ENCODE results near the gene MYO6. TPM values are rescaled to one million over a fixed set of nuclear protein-coding genes. Genes with fewer than 3 reads are reported as not detected.

Gene MYO6
- total and polyA plus RNA-seq, 2 of the 8 experiments (the other 6 are each of a cell fraction or from before 2014, with no cell fraction given) = 8.3 to 21.9 TPM

- ChIA-PET POLR2A (ENCODE audit: partially characterized antibody) (no interaction called here), CTCF (ENCODE audit: partially characterized antibody) (interaction anchor here (1.5 kb wide), 1 partner anchor 44 kb away, joined by 4 read pairs; no protein-coding TSS in a partner anchor)
- Histone ChIP-seq H3K23me2 (ENCODE audit: low read depth, low read length) (no peaks in the 10 kb centered on the region), H2BK5ac (ENCODE audit: low read depth, low read length) (no peak overlapping the region), H3K56ac (replicated peaks; ENCODE audit: insufficient read length, low read depth, low read length) (no peak overlapping the region), H3K4me2 (ENCODE audit: insufficient read depth in 1 of 2, low read depth in 2 of 2, low read length in 2 of 2) (no peak overlapping the region), H2AK5ac (ENCODE audit: low read depth, low read length) (no peak overlapping the region), H3K79me1 (ENCODE audit: low read depth, low read length) (no peaks in the 10 kb centered on the region), H3K14ac (ENCODE audit: insufficient read length) (no peak overlapping the region), H3K36me3 (ENCODE audit: control insufficient read depth in 2 of 4, insufficient read depth in 4 of 4, low read length in 3 of 4) (no peaks in the 10 kb centered on the region), H2AFZ (ENCODE audit: low read length) (no peak overlapping the region), H2BK20ac (ENCODE audit: low read length) (no peak overlapping the region), H3K9me3 (ENCODE audit: insufficient read depth in 2 of 2, low read depth in 1 of 2, low read length in 1 of 2) (no peaks in the 10 kb centered on the region), H2BK120ac (replicated peaks; ENCODE audit: low read depth, low read length) (no peak overlapping the region), H3K4ac (replicated peaks; ENCODE audit: insufficient read length, low read depth, low read length) (no peak overlapping the region), H3K4me1 (replicated peaks in 1 of 4; ENCODE audit: control insufficient read depth in 3 of 4, insufficient read depth in 4 of 4, low read length in 3 of 4) (no peaks in the 10 kb centered on the region), H4K8ac (ENCODE audit: extremely low read depth, insufficient read depth, low read length) (no peak overlapping the region), H3K79me2 (ENCODE audit: control insufficient read depth in 1 of 2, insufficient read depth in 2 of 2, low read length in 2 of 2) (no peaks in the 10 kb centered on the region), H4K91ac (replicated peaks; ENCODE audit: insufficient read length, low read length) (no peak overlapping the region), H3K27me3 (replicated peaks in 1 of 4; ENCODE audit: control insufficient read depth in 3 of 4, extremely low read depth in 1 of 4, insufficient read depth in 3 of 4, low read length in 3 of 4) (no peaks in the 10 kb centered on the region), H2BK15ac (ENCODE audit: low read length) (no peak overlapping the region), H3K18ac (ENCODE audit: extremely low read depth, low read length) (no peak overlapping the region), H3K27ac (ENCODE audit: low read depth, low read length) (no peak overlapping the region), H3K9ac (replicated peaks in 1 of 4; ENCODE audit: extremely low read depth in 1 of 4, low read depth in 3 of 4, low read length in 3 of 4) (no peak overlapping the region), H4K20me1 (replicated peaks in 1 of 2; ENCODE audit: control insufficient read depth in 1 of 2, insufficient read depth in 2 of 2, low read length in 2 of 2) (no peaks in the 10 kb centered on the region), H2BK12ac (ENCODE audit: low read depth, low read length) (no peak overlapping the region), H3K4me3 (ENCODE audit: extremely low read depth in 1 of 4, insufficient read depth in 2 of 4, low read depth in 3 of 4, low read length in 4 of 4) (no peak overlapping the region), H4K5ac (ENCODE audit: insufficient read length, low read depth, low read length) (no peak overlapping the region), H3K23ac (ENCODE audit: insufficient read length) (no peak overlapping the region)
- 81 to 93% methylated on average over 2 to 9 of the region's 9 CpGs for WGBS, 2 experiments (ENCODE audit: extremely low coverage in 1 of 2, insufficient coverage in 1 of 2, insufficient read length in 1 of 2, insufficient replicate concordance in 2 of 2, low coverage in 1 of 2, low lambda C conversion rate in 2 of 2, missing lambda C conversion rate in 1 of 2)
- TF ChIP-seq EZH2 (IDR thresholded peaks at IDR 0.05; ENCODE audit: low read depth, low read length, severe bottlenecking) (no peak), SIX5 (IDR thresholded peaks at IDR 0.05; ENCODE audit: low read depth, low read length) (no peak), NANOG (IDR thresholded peaks at IDR 0.05; ENCODE audit: insufficient read depth, low read depth, low read length, poor library complexity, severe bottlenecking) (no peak), EP300 (IDR thresholded peaks at IDR 0.05; ENCODE audit: borderline replicate concordance in 1 of 2, low read depth in 2 of 2, low read length in 2 of 2) (no peak), CREB1 (IDR thresholded peaks at IDR 0.05) (no peak), KDM1A (IDR thresholded peaks at IDR 0.05; ENCODE audit: borderline replicate concordance, low read length) (no peak)
- no peak for FAIRE-seq
- no peak for DNase-seq (ENCODE audit: low read depth in 1 of 2, low spot score in 2 of 2)
These were observed 100.4 kb downstream of the MYO6 start for GRCh38 chr6:75849329-75850025.

Measured in H1 (cell line).